Adrenal gland (tissue), 5 donors: Measurements from ENCODE around the gene ITGA7.

Experiments
- POLR2A ChIP-seq, 2 donors: fragments of 450-650 bp; IDR thresholded peaks; one replicate each; pipeline ENCODE4 v1.6.1; 2017; ENCODE audit warnings: antibody characterized with exemption in 2 of 2, mild to moderate bottlenecking in 2 of 2, moderate library complexity in 1 of 2
- TF ChIP-seq, protein P1 (sequence below), 6 experiments: fragments of 450-650 bp in 4 of 6; fragments of 200-600 bp in 2 of 6; sonication (generic) in 1 of 6; IDR thresholded peaks; 1 replicate in 5 of 6; 2 replicates in 1 of 6; pipeline versions ENCODE4 v1.5.1 to v1.8.0; 2016 to 2021; ENCODE audit warnings: antibody characterized with exemption in 6 of 6, mild to moderate bottlenecking in 2 of 6, moderate library complexity in 1 of 6
- donor health status: DM: no; HTN: no; CAD: no.

DNA sequence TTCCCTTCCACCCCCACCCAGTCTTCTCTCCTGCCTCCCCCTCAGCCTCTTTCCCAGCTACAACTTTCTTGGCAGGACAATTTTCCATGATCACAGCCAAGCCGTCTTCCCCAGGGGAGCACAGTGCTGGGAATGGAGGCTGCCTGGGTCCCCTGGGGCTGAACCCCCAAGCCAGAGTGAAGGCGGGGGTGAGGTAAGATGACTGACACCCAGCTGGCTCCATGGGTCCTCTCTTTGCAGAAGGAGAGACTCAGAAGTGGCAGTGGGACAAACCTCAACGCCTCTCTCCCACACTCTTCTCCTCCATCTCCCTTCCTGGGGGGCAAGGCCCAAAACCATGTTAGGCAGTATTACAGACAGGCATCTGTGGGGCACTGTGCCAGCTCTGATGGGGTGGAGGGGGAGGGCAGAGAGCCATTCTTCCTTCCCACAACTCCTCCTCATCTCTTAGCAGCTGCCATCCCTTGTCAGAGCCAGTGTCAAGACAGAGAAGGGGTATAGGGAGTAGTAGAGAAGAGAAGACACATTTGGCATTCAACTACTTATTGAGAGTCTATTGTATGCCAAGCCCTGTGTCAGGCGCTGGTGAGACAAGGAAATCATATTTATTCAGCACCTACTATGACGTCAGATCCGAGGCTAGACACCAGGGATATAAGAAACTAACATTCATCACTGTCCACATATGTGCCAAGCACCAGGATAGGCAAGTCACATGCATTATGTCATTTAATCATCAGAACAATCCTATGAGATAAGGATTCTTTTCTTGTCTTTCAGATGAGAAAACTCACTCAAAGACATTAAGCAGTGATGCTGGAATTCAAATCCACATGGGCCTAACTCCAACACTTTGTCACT, 3.6 kb downstream of the ITGA7 start:
- TF ChIP-seq, protein P1, sequence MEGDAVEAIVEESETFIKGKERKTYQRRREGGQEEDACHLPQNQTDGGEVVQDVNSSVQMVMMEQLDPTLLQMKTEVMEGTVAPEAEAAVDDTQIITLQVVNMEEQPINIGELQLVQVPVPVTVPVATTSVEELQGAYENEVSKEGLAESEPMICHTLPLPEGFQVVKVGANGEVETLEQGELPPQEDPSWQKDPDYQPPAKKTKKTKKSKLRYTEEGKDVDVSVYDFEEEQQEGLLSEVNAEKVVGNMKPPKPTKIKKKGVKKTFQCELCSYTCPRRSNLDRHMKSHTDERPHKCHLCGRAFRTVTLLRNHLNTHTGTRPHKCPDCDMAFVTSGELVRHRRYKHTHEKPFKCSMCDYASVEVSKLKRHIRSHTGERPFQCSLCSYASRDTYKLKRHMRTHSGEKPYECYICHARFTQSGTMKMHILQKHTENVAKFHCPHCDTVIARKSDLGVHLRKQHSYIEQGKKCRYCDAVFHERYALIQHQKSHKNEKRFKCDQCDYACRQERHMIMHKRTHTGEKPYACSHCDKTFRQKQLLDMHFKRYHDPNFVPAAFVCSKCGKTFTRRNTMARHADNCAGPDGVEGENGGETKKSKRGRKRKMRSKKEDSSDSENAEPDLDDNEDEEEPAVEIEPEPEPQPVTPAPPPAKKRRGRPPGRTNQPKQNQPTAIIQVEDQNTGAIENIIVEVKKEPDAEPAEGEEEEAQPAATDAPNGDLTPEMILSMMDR (IDR thresholded peaks at IDR 0.05), result no peak
- TF ChIP-seq POLR2A (IDR thresholded peaks at IDR 0.05), result no peak
